GM10266 (cell line): ENCODE measurements around the gene FBXL4.

Experiments used
- DNase-seq: peaks from one replicate; pipeline ENCODE4 v3.0.0; 2012; ENCODE audit errors: extremely low spot score
- CTCF ChIP-seq: IDR thresholded peaks from 2 replicates; pipeline ENCODE4 v1.5.1; 2012; ENCODE audit warnings: mild to moderate bottlenecking, low read depth; ENCODE audit not compliant: control insufficient read depth, insufficient read depth; ENCODE audit errors: missing control alignments

FBXL4 gene

GRCh38 chr6:98864497-98864896, 83.2 kb downstream of the FBXL4 start:
- TF ChIP-seq CTCF = no peak

GRCh38 chr6:98848539-98849242, 99.1 kb downstream of the FBXL4 start:
- no peak for DNase-seq
- TF ChIP-seq CTCF = no peak

More at GRCh38 chr6:98864497-98864896, 83.2 kb downstream of the FBXL4 start:
- DNase-seq = no peak

DNA sequence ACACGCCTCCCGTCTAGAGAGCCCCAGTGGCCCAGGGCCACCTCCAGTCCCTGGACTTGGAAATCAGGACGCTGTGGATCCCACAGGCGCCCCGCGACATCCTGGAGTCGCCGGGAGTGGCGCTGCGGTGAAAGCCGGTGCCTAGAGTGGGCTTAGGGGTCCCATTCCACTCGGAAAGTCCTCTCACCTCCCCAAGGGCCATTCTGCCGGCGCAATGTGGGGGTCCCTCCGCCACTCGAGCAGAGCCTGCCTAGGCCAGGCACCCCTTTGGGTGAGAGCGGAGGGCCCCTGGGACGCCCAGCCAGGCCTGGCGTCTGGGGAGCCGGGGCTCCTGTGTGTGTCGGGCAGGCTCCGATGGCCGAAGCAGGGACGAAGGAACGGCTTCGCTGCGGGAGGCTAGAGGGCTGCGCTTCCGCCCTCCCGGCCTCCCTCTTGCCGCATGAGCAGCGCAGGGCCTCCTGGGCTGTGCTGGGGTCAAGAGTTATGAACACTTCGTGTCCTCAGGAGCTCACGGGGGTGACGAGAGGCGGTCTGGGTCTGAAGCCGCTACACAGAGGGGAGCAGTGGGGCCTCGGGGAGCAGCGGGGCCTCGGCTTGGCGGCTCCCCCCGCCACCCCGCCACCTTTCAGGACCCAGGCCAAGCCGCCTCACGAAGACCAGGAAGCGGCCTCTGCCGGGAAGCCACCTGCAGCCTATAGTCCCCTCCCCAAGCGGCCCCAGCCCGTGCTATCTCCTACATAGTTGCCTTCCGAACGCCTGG, 99.8 kb downstream of the FBXL4 start:
- no peak for TF ChIP-seq CTCF
- peak; percentile 35 for DNase-seq

GRCh38 chr6:98847416-98847778, 100.3 kb downstream of the FBXL4 start:
- no peak for DNase-seq
- no peak for TF ChIP-seq CTCF

DNA sequence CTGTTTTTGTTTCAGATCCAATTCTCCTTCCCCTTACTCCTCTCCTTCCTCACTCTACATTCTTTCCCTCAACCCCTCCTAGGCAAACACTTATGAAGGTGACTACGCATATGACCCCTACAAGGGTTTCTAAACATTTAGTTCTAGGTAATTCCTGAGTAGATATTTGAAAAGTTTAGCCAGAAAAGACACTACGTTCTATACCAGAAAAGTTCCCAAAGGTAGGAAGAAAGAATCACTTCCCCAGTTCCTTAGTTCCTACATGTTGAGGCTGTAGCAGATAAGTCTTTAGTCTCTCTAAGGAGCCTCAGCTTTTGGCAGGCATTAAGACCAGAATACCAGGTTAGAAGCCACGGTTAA, 101.7 kb downstream of the FBXL4 start:
- no peak for TF ChIP-seq CTCF
- DNase-seq = no peak

- TF ChIP-seq CTCF = peak; percentile 90
- peak; percentile 84 for DNase-seq
Measured at GRCh38 chr6:98845211-98846020, 102.3 kb downstream of the FBXL4 start.
